GM13976 (cell line): ENCODE results near the gene MAP3K7CL.

Source experiments
- DNase-seq: peaks from one replicate; pipeline ENCODE4 v3.0.0; 2012; ENCODE audit warnings: low spot score
- CTCF ChIP-seq: IDR thresholded peaks from 2 replicates; pipeline ENCODE4 v1.5.1; 2012; ENCODE audit warnings: borderline replicate concordance, mild to moderate bottlenecking; ENCODE audit not compliant: insufficient read depth; ENCODE audit errors: extremely low read depth, missing control alignments, control extremely low read depth
- in situ Hi-C: fragments of 300-500 bp; cut with MboI; formaldehyde crosslinking; loops from one replicate; pipeline ENCODE4 v1.12.0; 2022; ENCODE audit warnings: low sequenced_read_pairs, mixed read lengths, inconsistent platforms; ENCODE audit not compliant: unreplicated experiment

The MAP3K7CL gene

GRCh38 chr21:29195981-29196669, 65.7 kb downstream of the MAP3K7CL start:
- in situ Hi-C loops = no loop called here
- peak; percentile 35 for TF ChIP-seq CTCF
- DNase-seq = peak; percentile 82

DNA sequence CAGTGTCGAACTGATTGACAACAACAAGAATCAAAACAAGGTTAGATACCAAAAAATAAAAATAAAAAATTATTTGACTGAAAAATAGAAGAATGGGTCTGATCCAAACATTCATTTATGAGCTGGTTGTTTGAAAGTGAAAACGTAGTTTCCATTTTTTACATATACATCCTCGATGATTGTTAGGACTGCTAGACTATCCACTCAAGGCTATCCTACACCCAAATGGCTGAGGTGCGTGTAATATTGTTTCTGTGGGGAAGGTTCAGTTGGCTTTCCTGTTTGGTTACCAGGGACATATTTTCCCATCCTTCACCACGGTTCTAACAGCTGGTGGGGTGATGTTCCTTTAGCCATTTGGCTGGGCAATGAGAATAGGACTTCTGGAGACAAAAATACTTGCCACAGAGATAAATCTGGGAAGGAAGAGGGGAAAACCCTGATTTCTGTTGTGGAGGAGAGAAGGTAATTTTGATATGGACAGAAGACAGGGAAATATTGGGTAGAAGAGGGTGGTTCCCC, 66.3 kb downstream of the MAP3K7CL start:
- in situ Hi-C loops = no loop called here
- peak; percentile 21 for DNase-seq
- TF ChIP-seq CTCF = no peak

DNA sequence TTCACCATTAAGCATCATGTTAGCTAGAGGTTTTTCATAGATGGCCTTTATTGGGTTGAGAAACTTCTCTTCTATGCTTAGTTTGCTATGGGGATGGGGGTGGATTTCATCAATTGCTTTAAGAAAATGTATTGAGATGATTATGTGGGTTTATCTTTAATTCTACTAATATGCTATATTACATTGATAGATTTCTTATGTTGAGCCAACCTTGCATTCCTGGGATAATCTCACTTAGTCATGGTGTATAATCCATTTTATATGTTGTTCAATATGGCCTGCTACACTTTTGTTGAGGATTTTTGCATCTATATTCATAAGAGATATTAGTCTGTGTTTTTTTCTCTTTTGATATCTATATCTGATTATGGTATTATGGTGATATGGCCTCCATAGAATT, 70.7 kb downstream of the MAP3K7CL start:
- DNase-seq = no peak
- in situ Hi-C loops = no loop called here
- no peak for TF ChIP-seq CTCF

DNA sequence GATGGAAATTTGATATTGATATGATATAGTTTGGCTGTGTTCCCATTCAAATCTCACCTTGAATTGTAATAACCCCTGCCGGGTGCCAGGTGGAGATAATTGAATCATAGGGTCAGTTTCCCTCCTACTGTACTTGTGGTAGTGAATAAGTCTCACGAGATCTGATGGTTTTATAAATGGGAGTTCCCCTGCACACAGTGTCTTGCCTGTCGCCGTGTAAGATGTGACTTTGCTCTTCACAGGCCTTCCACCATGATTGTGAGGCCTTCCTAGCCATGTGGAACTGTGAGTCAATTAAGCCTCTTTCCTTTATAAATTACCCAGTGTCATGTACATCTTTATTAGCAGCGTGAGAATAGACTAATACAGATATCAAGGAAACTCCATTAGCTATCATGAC, 74.6 kb downstream of the MAP3K7CL start:
- no peak for TF ChIP-seq CTCF
- DNase-seq = no peak

GRCh38 chr21:29205988-29206387, 75.5 kb downstream of the MAP3K7CL start:
- no peak for TF ChIP-seq CTCF
- in situ Hi-C loops = no loop called here
- no peak for DNase-seq

More for the DNA sequence above, 74.6 kb downstream of the MAP3K7CL start:
- in situ Hi-C loops = no loop called here

GRCh38 chr21:29206445-29206844, 76.0 kb downstream of the MAP3K7CL start:
- in situ Hi-C loops = no loop called here
- DNase-seq = no peak
- TF ChIP-seq CTCF = no peak
